ENCODE results near the gene TWF2.

GRCh38 chr3:52218454-52218853 is 20.5 kb downstream of the TWF2 start:
- TF ChIP-seq SAP130 (CRISPR knock-in tag; IDR thresholded peaks at IDR 0.05; ENCODE audit: low read depth): no peak
- TF ChIP-seq ZNF773 (CRISPR knock-in tag; IDR thresholded peaks at IDR 0.05; ENCODE audit: borderline replicate concordance): no peak
- TF ChIP-seq ZNF576 (CRISPR knock-in tag; IDR thresholded peaks at IDR 0.05): no peak
- TF ChIP-seq ELF1 (CRISPR knock-in tag; IDR thresholded peaks at IDR 0.05): no peak
- TF ChIP-seq RAD51 (IDR thresholded peaks at IDR 0.05; ENCODE audit: borderline replicate concordance): no peak
- TF ChIP-seq ZBTB7A (CRISPR knock-in tag; IDR thresholded peaks at IDR 0.05): no peak
- TF ChIP-seq CTCF (CRISPR knock-in tag; IDR thresholded peaks at IDR 0.05): no peak
- TF ChIP-seq POLR2A (IDR thresholded peaks at IDR 0.05; ENCODE audit: insufficient read depth in 1 of 2, low read depth in 2 of 2, low read length in 2 of 2): no peak
- no peak for TF ChIP-seq CEBPB (IDR thresholded peaks at IDR 0.05; ENCODE audit: borderline replicate concordance, low read depth, low read length)
